Chondrocyte (in vitro differentiated cells): Measurements from ENCODE around the gene LRIT1. TPM values are rescaled to one million over a fixed set of nuclear protein-coding genes. Genes with fewer than 3 reads are reported as not detected.

Experiments used
- DNase-seq: peaks from one replicate; pipeline ENCODE4 v3.0.0; 2021; ENCODE audit warnings: mixed read lengths, low spot score
- H3K27ac Mint-ChIP-seq: one replicate; pipeline ENCODE4 v1.8.0; 2021; ENCODE audit warnings: mild to moderate bottlenecking, moderate library complexity, mixed read lengths; ENCODE audit not compliant: unreplicated experiment
- H3K27me3 Mint-ChIP-seq: 2 replicates; pipeline ENCODE4 v1.8.0; 2021; ENCODE audit warnings: low read depth, mixed read lengths
- H3K36me3 Mint-ChIP-seq: 2 replicates; pipeline ENCODE4 v1.8.0; 2021; ENCODE audit warnings: low read depth, mixed read lengths
- H3K4me1 Mint-ChIP-seq: 2 replicates; pipeline ENCODE4 v1.8.0; 2021; ENCODE audit warnings: low read depth, mild to moderate bottlenecking, mixed read lengths
- H3K4me3 Mint-ChIP-seq: one replicate; pipeline ENCODE4 v1.8.0; 2021; ENCODE audit warnings: mild to moderate bottlenecking, moderate library complexity, mixed read lengths; ENCODE audit not compliant: unreplicated experiment
- H3K9me3 Mint-ChIP-seq: 2 replicates; pipeline ENCODE4 v1.8.0; 2021; ENCODE audit warnings: low read depth, mixed read lengths
- CTCF ChIP-seq: fragments of 200-600 bp; sonication (generic); IDR thresholded peaks from 2 replicates; pipeline ENCODE4 v1.5.0; 2021; ENCODE audit warnings: antibody characterized with exemption, mild to moderate bottlenecking, moderate library complexity
- total RNA-seq: library from RNA; stranded (reverse); gene quantifications from 3 replicates; pipeline ENCODE4 v1.2.1, GENCODE V29; 2021

LRIT1 gene
- total RNA-seq, 1 donor from 2014 or later = not detected

GRCh38 chr10:84257343-84258020 is 16.1 kb upstream of the LRIT1 start:
- no peak overlapping the region for H3K4me3 Mint-ChIP-seq
- no peak overlapping the region for H3K27ac Mint-ChIP-seq
- peaks cover 19% of the 10 kb centered on the region for H3K27me3 Mint-ChIP-seq
- no peaks in the 10 kb centered on the region for H3K9me3 Mint-ChIP-seq
- peak; percentile 8 for TF ChIP-seq CTCF
- DNase-seq = no peak
- peaks cover 4% of the 10 kb centered on the region for H3K4me1 Mint-ChIP-seq
- H3K36me3 Mint-ChIP-seq = no peaks in the 10 kb centered on the region

GRCh38 chr10:84256510-84257342 is 15.4 kb upstream of the LRIT1 start:
- TF ChIP-seq CTCF = peak; percentile 73
- H3K27ac Mint-ChIP-seq = no peak overlapping the region
- DNase-seq = no peak

GRCh38 chr10:84254552-84255478 is 13.5 kb upstream of the LRIT1 start:
- no peak overlapping the region for H3K4me3 Mint-ChIP-seq
- H3K27ac Mint-ChIP-seq = no peak overlapping the region
- H3K36me3 Mint-ChIP-seq = no peaks in the 10 kb centered on the region
- TF ChIP-seq CTCF = no peak
- no peaks in the 10 kb centered on the region for H3K9me3 Mint-ChIP-seq
- no peak for DNase-seq
- H3K4me1 Mint-ChIP-seq = peaks cover 4% of the 10 kb centered on the region
- H3K27me3 Mint-ChIP-seq = peaks cover 16% of the 10 kb centered on the region

More at GRCh38 chr10:84256510-84257342, 15.4 kb upstream of the LRIT1 start:
- Mint-ChIP-seq H3K4me1 (peaks cover 4% of the 10 kb centered on the region), H3K36me3 (no peaks in the 10 kb centered on the region), H3K4me3 (no peak overlapping the region), H3K9me3 (no peaks in the 10 kb centered on the region), H3K27me3 (peaks cover 21% of the 10 kb centered on the region)

- DNase-seq = no peak
- Mint-ChIP-seq H3K4me1 (no peaks in the 10 kb centered on the region), H3K36me3 (no peaks in the 10 kb centered on the region), H3K27ac (no peak overlapping the region), H3K9me3 (no peaks in the 10 kb centered on the region), H3K4me3 (no peak overlapping the region), H3K27me3 (peaks cover 19% of the 10 kb centered on the region)
- no peak for TF ChIP-seq CTCF
These were observed 7.4 kb upstream of the LRIT1 start for GRCh38 chr10:84248794-84249193.

- Mint-ChIP-seq H3K27me3 (peaks cover 16% of the 10 kb centered on the region), H3K9me3 (no peaks in the 10 kb centered on the region), H3K27ac (no peak overlapping the region), H3K36me3 (no peaks in the 10 kb centered on the region), H3K4me1 (no peaks in the 10 kb centered on the region), H3K4me3 (no peak overlapping the region)
- no peak for TF ChIP-seq CTCF
- no peak for DNase-seq
These were observed 6.2 kb upstream of the LRIT1 start for GRCh38 chr10:84247496-84247895.
